Uterus (tissue), 2 donors: ENCODE data around the gene SMIM38.

Experiments
- POLR2A ChIP-seq, 2 donors: fragments of 450-650 bp; IDR thresholded peaks; one replicate each; pipeline ENCODE4 v1.6.1; 2016; ENCODE audit warnings: antibody characterized with exemption in 2 of 2, mild to moderate bottlenecking in 1 of 2, moderate library complexity in 1 of 2
- TF ChIP-seq, protein P1 (sequence below), 4 experiments: fragments of 200-600 bp in 2 of 4; fragments of 450-650 bp in 2 of 4; sonication (generic) in 2 of 4; IDR thresholded peaks; one replicate each; pipeline ENCODE4 v1.5.1; 2016 to 2019; ENCODE audit warnings: antibody characterized with exemption in 4 of 4, mild to moderate bottlenecking in 2 of 4, moderate library complexity in 1 of 4

DNA sequence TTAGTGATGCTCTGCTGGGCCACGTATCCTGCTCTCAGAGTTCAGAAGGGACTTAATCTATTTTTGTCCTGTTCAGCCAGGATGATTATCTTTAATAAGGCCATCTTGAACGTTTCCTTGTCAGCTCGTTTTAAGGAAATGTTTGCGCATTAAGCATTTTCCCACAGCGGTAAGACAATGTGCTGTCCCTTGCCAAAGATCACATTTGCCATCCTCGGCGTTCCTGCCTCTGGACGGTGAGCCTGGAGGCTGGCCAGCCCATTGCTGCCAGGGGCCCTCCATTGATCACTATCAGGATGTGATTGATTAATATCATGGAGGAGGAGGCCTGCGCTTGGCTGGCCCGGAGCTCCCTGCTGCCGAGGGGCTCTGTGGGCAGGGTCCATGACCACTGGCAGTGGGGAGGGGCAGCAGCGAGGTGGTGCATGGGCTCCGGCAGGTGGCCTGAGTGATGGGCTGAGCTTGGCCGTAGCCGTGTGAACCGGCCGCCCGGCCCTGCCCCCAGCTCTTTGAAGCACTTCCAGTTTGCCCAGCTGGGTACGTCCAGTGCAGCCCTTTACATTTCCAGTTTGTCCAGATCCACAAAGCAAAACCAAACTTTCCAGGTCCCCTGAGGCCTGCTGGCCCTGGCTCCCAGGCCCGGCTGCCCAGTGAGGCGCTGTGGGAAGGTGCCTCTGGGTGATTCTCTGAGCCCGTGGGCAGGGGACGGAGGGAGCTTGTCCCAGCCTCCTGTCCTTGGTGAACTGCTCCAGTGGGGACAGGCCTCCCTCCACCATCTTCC, 49.5 kb upstream of the SMIM38 start:
- TF ChIP-seq POLR2A (IDR thresholded peaks at IDR 0.05): no peak
- TF ChIP-seq, protein P1, sequence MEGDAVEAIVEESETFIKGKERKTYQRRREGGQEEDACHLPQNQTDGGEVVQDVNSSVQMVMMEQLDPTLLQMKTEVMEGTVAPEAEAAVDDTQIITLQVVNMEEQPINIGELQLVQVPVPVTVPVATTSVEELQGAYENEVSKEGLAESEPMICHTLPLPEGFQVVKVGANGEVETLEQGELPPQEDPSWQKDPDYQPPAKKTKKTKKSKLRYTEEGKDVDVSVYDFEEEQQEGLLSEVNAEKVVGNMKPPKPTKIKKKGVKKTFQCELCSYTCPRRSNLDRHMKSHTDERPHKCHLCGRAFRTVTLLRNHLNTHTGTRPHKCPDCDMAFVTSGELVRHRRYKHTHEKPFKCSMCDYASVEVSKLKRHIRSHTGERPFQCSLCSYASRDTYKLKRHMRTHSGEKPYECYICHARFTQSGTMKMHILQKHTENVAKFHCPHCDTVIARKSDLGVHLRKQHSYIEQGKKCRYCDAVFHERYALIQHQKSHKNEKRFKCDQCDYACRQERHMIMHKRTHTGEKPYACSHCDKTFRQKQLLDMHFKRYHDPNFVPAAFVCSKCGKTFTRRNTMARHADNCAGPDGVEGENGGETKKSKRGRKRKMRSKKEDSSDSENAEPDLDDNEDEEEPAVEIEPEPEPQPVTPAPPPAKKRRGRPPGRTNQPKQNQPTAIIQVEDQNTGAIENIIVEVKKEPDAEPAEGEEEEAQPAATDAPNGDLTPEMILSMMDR (IDR thresholded peaks at IDR 0.05): no peak
